H1 (cell line): ENCODE results near the gene SYT2. TPM values are rescaled to one million over a fixed set of nuclear protein-coding genes. Genes with fewer than 3 reads are reported as not detected.

Source experiments
- CTCF ChIA-PET: fragments of 300-600 bp; sonication (Branson Sonifier 250); formaldehyde crosslinking; loops from one replicate; lab custom pipeline; 2021; ENCODE audit not compliant: partially characterized antibody; lab: Charles Lee
- POLR2A ChIA-PET: fragments of 300-600 bp; sonication (Branson Sonifier 250); formaldehyde crosslinking; loops from one replicate; lab custom pipeline; 2021; ENCODE audit warnings: inconsistent platforms; ENCODE audit not compliant: partially characterized antibody; lab: Charles Lee
- DNase-seq, 2 experiments: peaks; one replicate each; pipeline versions ENCODE4 v3.0.0 to v3.0.0-alpha.2; 2010 to 2022; ENCODE audit warnings: low spot score in 2 of 2, low read depth in 1 of 2, mixed read lengths in 1 of 2
- FAIRE-seq: peaks from 2 replicates; lab custom pipeline; 2011; peaks lifted over from hg19 to GRCh38; lab: Jason Lieb, UNC
- H2AFZ ChIP-seq: 2 replicates; pipeline ENCODE4 v1.8.1; 2012; ENCODE audit warnings: low read length, inconsistent platforms
- H2AK5ac ChIP-seq: 2 replicates; pipeline ENCODE4 v1.6.1; 2013; ENCODE audit warnings: low read depth, low read length
- H2BK120ac ChIP-seq: replicated peaks from 2 replicates; pipeline ENCODE3; 2013; ENCODE audit warnings: low read depth, low read length, inconsistent platforms
- H2BK12ac ChIP-seq: 2 replicates; pipeline ENCODE4 v1.6.1; 2013; ENCODE audit warnings: low read depth, low read length
- H2BK15ac ChIP-seq: 2 replicates; pipeline ENCODE4 v1.6.1; 2013; ENCODE audit warnings: low read length
- H2BK20ac ChIP-seq: 2 replicates; pipeline ENCODE4 v1.6.1; 2013; ENCODE audit warnings: low read length
- H2BK5ac ChIP-seq: 2 replicates; pipeline ENCODE4 v1.6.1; 2013; ENCODE audit warnings: low read depth, low read length
- H3K14ac ChIP-seq: 2 replicates; pipeline ENCODE4 v1.6.1; 2013; ENCODE audit warnings: inconsistent platforms; ENCODE audit not compliant: insufficient read length
- H3K18ac ChIP-seq: 2 replicates; pipeline ENCODE4 v1.6.1; 2013; ENCODE audit warnings: low read length; ENCODE audit errors: extremely low read depth
- H3K23ac ChIP-seq: 2 replicates; pipeline ENCODE4 v1.6.1; 2013; ENCODE audit warnings: inconsistent platforms; ENCODE audit not compliant: insufficient read length
- H3K23me2 ChIP-seq: 2 replicates; pipeline ENCODE4 v1.6.1; 2013; ENCODE audit warnings: low read depth, low read length
- H3K27ac ChIP-seq: 2 replicates; pipeline ENCODE4 v1.6.1; 2011; ENCODE audit warnings: low read depth, low read length, inconsistent platforms
- H3K27me3 ChIP-seq, 4 experiments: replicated peaks in 1 of 4; 1 replicate in 1 of 4; 2 replicates in 3 of 4; pipeline versions ENCODE4 v1.6.1 to v1.8.1; 2011 to 2013; ENCODE audit warnings: low read length in 3 of 4, mild to moderate bottlenecking in 3 of 4, inconsistent platforms in 2 of 4, mixed read lengths in 2 of 4, moderate library complexity in 1 of 4; ENCODE audit not compliant: control insufficient read depth in 3 of 4, insufficient read depth in 3 of 4; ENCODE audit errors: extremely low read depth in 1 of 4
- H3K36me3 ChIP-seq, 4 experiments: 2 replicates each; pipeline versions ENCODE4 v1.6.1 to v1.8.1; 2011 to 2013; ENCODE audit warnings: mild to moderate bottlenecking in 4 of 4, low read length in 3 of 4, moderate library complexity in 2 of 4, control low read depth in 1 of 4, inconsistent platforms in 1 of 4; ENCODE audit not compliant: insufficient read depth in 4 of 4, control insufficient read depth in 2 of 4
- H3K4ac ChIP-seq: replicated peaks from 2 replicates; pipeline ENCODE3; 2013; ENCODE audit warnings: low read length, low read depth, mixed read lengths, inconsistent platforms; ENCODE audit not compliant: insufficient read length
- H3K4me1 ChIP-seq, 4 experiments: replicated peaks in 1 of 4; 1 replicate in 1 of 4; 2 replicates in 3 of 4; pipeline versions ENCODE4 v1.6.1 to v1.8.1; 2011 to 2013; ENCODE audit warnings: low read length in 3 of 4, inconsistent platforms in 2 of 4, mixed read lengths in 1 of 4; ENCODE audit not compliant: insufficient read depth in 4 of 4, control insufficient read depth in 3 of 4
- H3K4me2 ChIP-seq, 2 experiments: 2 replicates each; pipeline versions ENCODE4 v1.6.1 to v1.8.1; 2011 to 2013; ENCODE audit warnings: low read depth in 2 of 2, low read length in 2 of 2, control low read depth in 1 of 2, inconsistent platforms in 1 of 2, mild to moderate bottlenecking in 1 of 2; ENCODE audit not compliant: insufficient read depth in 1 of 2
- H3K4me3 ChIP-seq, 4 experiments: fragments of 200-600, 300-600 bp in 1 of 4; sonication (generic), shearing (Covaris generic), sonication (Bioruptor Twin) in 1 of 4; 2 replicates each; pipeline versions ENCODE4 v1.5.1 to v1.8.1; 2011 to 2016; ENCODE audit warnings: low read length in 4 of 4, low read depth in 3 of 4, control low read depth in 2 of 4, inconsistent platforms in 2 of 4, mild to moderate bottlenecking in 2 of 4, mixed read lengths in 1 of 4, moderate library complexity in 1 of 4; ENCODE audit not compliant: insufficient read depth in 2 of 4; ENCODE audit errors: extremely low read depth in 1 of 4
- H3K56ac ChIP-seq: replicated peaks from 2 replicates; pipeline ENCODE3; 2013; ENCODE audit warnings: low read depth, mild to moderate bottlenecking, mixed read lengths, low read length, inconsistent platforms; ENCODE audit not compliant: insufficient read length
- H3K79me1 ChIP-seq: 2 replicates; pipeline ENCODE4 v1.6.1; 2013; ENCODE audit warnings: low read depth, low read length, control low read depth
- H3K79me2 ChIP-seq, 2 experiments: 2 replicates each; pipeline versions ENCODE4 v1.6.1 to v1.8.1; 2012 to 2013; ENCODE audit warnings: low read length in 2 of 2, mild to moderate bottlenecking in 2 of 2, inconsistent platforms in 1 of 2; ENCODE audit not compliant: insufficient read depth in 2 of 2, control insufficient read depth in 1 of 2
- H3K9ac ChIP-seq, 4 experiments: replicated peaks in 1 of 4; 1 replicate in 1 of 4; 2 replicates in 3 of 4; pipeline versions ENCODE4 v1.6.1 to v1.8.1; 2011 to 2013; ENCODE audit warnings: low read depth in 3 of 4, low read length in 3 of 4, control low read depth in 2 of 4, mild to moderate bottlenecking in 2 of 4, moderate library complexity in 2 of 4, inconsistent platforms in 1 of 4; ENCODE audit errors: extremely low read depth in 1 of 4
- H3K9me3 ChIP-seq, 2 experiments: 2 replicates each; pipeline versions ENCODE4 v1.6.1 to v1.8.1; 2012 to 2013; ENCODE audit warnings: mild to moderate bottlenecking in 2 of 2, moderate library complexity in 2 of 2, control low read depth in 1 of 2, inconsistent platforms in 1 of 2, low read depth in 1 of 2, low read length in 1 of 2, mixed read lengths in 1 of 2; ENCODE audit not compliant: insufficient read depth in 2 of 2
- H4K20me1 ChIP-seq, 2 experiments: replicated peaks in 1 of 2; 2 replicates each; pipeline versions ENCODE3 to v1.8.1; 2011 to 2013; ENCODE audit warnings: inconsistent platforms in 2 of 2, low read length in 2 of 2, mild to moderate bottlenecking in 1 of 2; ENCODE audit not compliant: insufficient read depth in 2 of 2, control insufficient read depth in 1 of 2
- H4K5ac ChIP-seq: 2 replicates; pipeline ENCODE4 v1.6.1; 2013; ENCODE audit warnings: low read length, low read depth, mixed read lengths, inconsistent platforms; ENCODE audit not compliant: insufficient read length
- H4K8ac ChIP-seq: 2 replicates; pipeline ENCODE4 v1.8.0; 2013; ENCODE audit warnings: mild to moderate bottlenecking, moderate library complexity, low read length, inconsistent platforms; ENCODE audit not compliant: insufficient read depth; ENCODE audit errors: extremely low read depth
- H4K91ac ChIP-seq: replicated peaks from 2 replicates; pipeline ENCODE3; 2013; ENCODE audit warnings: low read length, mixed read lengths, inconsistent platforms; ENCODE audit not compliant: insufficient read length
- ASH2L ChIP-seq: fragments of 200-600, 300-600 bp; sonication (generic); IDR thresholded peaks from one replicate; pipeline ENCODE4 v1.7.1; 2017; ENCODE audit warnings: low read length
- CHD1 ChIP-seq: IDR thresholded peaks from 2 replicates; pipeline ENCODE4 v1.6.1; 2012; ENCODE audit warnings: low read depth, low read length, improper control_type of control experiment
- CHD2 ChIP-seq: IDR thresholded peaks from 2 replicates; pipeline ENCODE4 v1.6.1; 2012; ENCODE audit warnings: low read length, improper control_type of control experiment
- HDAC2 ChIP-seq, 2 experiments: fragments of 300-600 bp in 1 of 2; sonication (generic) in 1 of 2; IDR thresholded peaks; 2 replicates each; pipeline ENCODE4 v1.6.1; 2011 to 2012; ENCODE audit warnings: low read depth in 2 of 2, low read length in 2 of 2, mild to moderate bottlenecking in 2 of 2, moderate library complexity in 2 of 2, borderline replicate concordance in 1 of 2, inconsistent platforms in 1 of 2
- JUN ChIP-seq: IDR thresholded peaks from 2 replicates; pipeline ENCODE4 v1.6.1; 2011; ENCODE audit warnings: low read depth, mild to moderate bottlenecking, improper control_type of control experiment, low read length
- KDM5A ChIP-seq: fragments of 200-600 bp; IDR thresholded peaks from 2 replicates; pipeline ENCODE4 v1.7.1; 2012; ENCODE audit warnings: mild to moderate bottlenecking, low read length, inconsistent platforms, mixed read lengths
- RFX5 ChIP-seq: IDR thresholded peaks from 2 replicates; pipeline ENCODE4 v1.6.1; 2011; ENCODE audit warnings: low read depth, low read length, improper control_type of control experiment, borderline replicate concordance
- SIX5 ChIP-seq: IDR thresholded peaks from 2 replicates; pipeline ENCODE4 v1.6.1; 2011; ENCODE audit warnings: mild to moderate bottlenecking, low read depth, low read length
- SP4 ChIP-seq: IDR thresholded peaks from 2 replicates; pipeline ENCODE4 v1.6.1; 2012; ENCODE audit warnings: low read length, inconsistent platforms
- SUZ12 ChIP-seq: fragments of 200-600 bp; sonication (generic); IDR thresholded peaks from 2 replicates; pipeline ENCODE4 v1.6.1; 2012; ENCODE audit warnings: mild to moderate bottlenecking, inconsistent platforms, low read length, moderate library complexity, mixed read lengths
- TCF12 ChIP-seq: IDR thresholded peaks from 2 replicates; pipeline ENCODE4 v1.6.1; 2011; ENCODE audit warnings: low read depth, mild to moderate bottlenecking, low read length
- WGBS, 2 experiments: shearing (Covaris generic) in 1 of 2; methylation state at CpG; one replicate each; pipeline versions ENCODE4 v1.1.6 to v1.1.7; 2013 to 2015; ENCODE audit warnings: low lambda C conversion rate in 2 of 2, mixed read lengths in 2 of 2, inconsistent platforms in 1 of 2, low coverage in 1 of 2, missing lambda C conversion rate in 1 of 2; ENCODE audit not compliant: insufficient replicate concordance in 2 of 2, insufficient coverage in 1 of 2, insufficient read length in 1 of 2; ENCODE audit errors: extremely low coverage in 1 of 2, missing lambda C conversion rate in 1 of 2; 5-methylcytosine and 5-hydroxymethylcytosine counted together
- polyA plus RNA-seq, 7 experiments: library from polyadenylated mRNA; depleted of rRNA in 3 of 7; stranded (reverse) in 5 of 7; unstranded in 2 of 7; fragments of >200 nt in 5 of 7; fragments of 200-250 nt in 2 of 7; gene quantifications; 1 replicate in 5 of 7; 2 replicates in 1 of 7; 4 replicates in 1 of 7; pipeline versions ENCODE4 v1.2.1 to v1.2.3, GENCODE V29; 2011 to 2013; ENCODE audit warnings: missing spikeins in 2 of 7, mixed read lengths in 2 of 7
- total RNA-seq: library from RNA; stranded (reverse); fragmentation: NEBNext Ultra II Directional; extraction: Animal tissue kit (Norgen Biotek cat#: 25700); gene quantifications from 2 replicates; pipeline ENCODE4 v1.2.1, GENCODE V29; 2021
- TF ChIP-seq, protein P1 (sequence below): IDR thresholded peaks from 2 replicates; pipeline ENCODE4 v1.6.1; 2012; ENCODE audit warnings: low read length, inconsistent platforms

The SYT2 gene
- total and polyA plus RNA-seq, 2 of the 8 experiments (the other 6 are each of a cell fraction or from before 2014, with no cell fraction given): 2.8 to 11.0 TPM

DNA sequence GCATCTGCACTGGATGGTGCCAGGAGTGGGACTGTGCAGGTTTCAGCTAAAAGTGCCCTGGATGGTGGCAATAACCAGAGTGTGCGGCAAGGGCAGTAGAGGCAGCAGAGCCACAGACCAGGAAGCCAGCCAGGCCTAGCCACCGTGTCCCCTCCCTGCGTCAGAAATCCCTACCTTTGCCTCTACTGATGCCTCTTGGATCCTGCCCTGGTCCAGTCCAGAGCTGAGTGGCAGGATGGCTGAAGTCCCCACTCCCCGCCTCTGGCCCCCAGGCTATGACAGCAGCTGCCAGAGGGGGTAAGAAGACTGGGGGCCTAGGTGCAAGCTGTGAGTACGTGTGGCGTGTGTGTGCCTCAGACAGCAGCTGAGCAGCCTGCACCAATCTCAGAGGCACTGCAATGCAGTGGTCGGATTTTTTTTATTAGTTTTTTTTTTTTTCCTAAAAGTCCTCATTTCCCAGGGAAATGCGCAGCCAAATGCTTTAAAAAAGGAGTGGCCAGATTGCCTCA is 51.9 kb downstream of the SYT2 start:
- Histone ChIP-seq H3K4me1 (peaks cover 0 to 3% (median 2%) of the 10 kb centered on the region in 4 experiments; a peak in 3 of 7 replicates), H3K18ac (no peak overlapping the region), H3K56ac (no peak overlapping the region), H3K4me3 (no peak overlapping the region), H3K23me2 (no peaks in the 10 kb centered on the region), H2BK20ac (no peak overlapping the region), H2AFZ (no peak overlapping the region), H3K79me2 (no peaks in the 10 kb centered on the region), H2BK12ac (no peak overlapping the region), H3K23ac (no peak overlapping the region), H4K91ac (no peak overlapping the region), H3K14ac (no peak overlapping the region), H3K9ac (no peak overlapping the region), H3K9me3 (no peaks in the 10 kb centered on the region), H3K36me3 (no peaks in the 10 kb centered on the region), H4K20me1 (peaks cover 0 to 17% of the 10 kb centered on the region in 2 experiments), H2AK5ac (no peak overlapping the region), H3K79me1 (0 out of 2 replicates have a peak, but pooled peaks cover 2% of the 10 kb centered on the region), H3K4ac (no peak overlapping the region), H3K27ac (no peak overlapping the region), H3K4me2 (no peak overlapping the region), H3K27me3 (no peaks in the 10 kb centered on the region; a peak in 1 of 7 replicates), H2BK120ac (no peak overlapping the region), H4K5ac (no peak overlapping the region), H2BK15ac (no peak overlapping the region), H4K8ac (no peak overlapping the region), H2BK5ac (no peak overlapping the region)
- ChIA-PET CTCF (interaction anchor here (0.7 to 8.3 kb wide), 28 partner anchors 9 to 433 kb away, joined by 3 to 146 read pairs (median 8); partner anchors contain the start of gene SYT2), POLR2A (interaction anchor here (0.9 to 1.5 kb wide), 3 partner anchors 10 to 18 kb away, joined by 3 to 5 read pairs (median 3); no protein-coding TSS in a partner anchor)
- DNase-seq (no peak), FAIRE-seq (no peak)
- 81% methylated on average over 8 of the region's 8 CpGs; no CpG with 5 or more reads in 1 of the 2 experiments for WGBS, 2 experiments
- TF ChIP-seq ASH2L (no peak), CHD2 (no peak), TCF12 (no peak), SIX5 (no peak), RFX5 (no peak), JUN (no peak), HDAC2 (IDR thresholded peaks at IDR 0.05; ENCODE audit: borderline replicate concordance in 1 of 2, low read depth in 2 of 2, low read length in 2 of 2) (no peak), CHD1 (no peak), KDM5A (no peak), SUZ12 (no peak), SP4 (no peak)
- TF ChIP-seq, protein P1, sequence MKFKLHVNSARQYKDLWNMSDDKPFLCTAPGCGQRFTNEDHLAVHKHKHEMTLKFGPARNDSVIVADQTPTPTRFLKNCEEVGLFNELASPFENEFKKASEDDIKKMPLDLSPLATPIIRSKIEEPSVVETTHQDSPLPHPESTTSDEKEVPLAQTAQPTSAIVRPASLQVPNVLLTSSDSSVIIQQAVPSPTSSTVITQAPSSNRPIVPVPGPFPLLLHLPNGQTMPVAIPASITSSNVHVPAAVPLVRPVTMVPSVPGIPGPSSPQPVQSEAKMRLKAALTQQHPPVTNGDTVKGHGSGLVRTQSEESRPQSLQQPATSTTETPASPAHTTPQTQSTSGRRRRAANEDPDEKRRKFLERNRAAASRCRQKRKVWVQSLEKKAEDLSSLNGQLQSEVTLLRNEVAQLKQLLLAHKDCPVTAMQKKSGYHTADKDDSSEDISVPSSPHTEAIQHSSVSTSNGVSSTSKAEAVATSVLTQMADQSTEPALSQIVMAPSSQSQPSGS: no peak
